ENCODE measurements around the gene RYR1.
"Not testable (repeated sequence)": the region's sequence is repeated elsewhere in the genome, so short reads cannot be mapped to it uniquely, and the experiment has no call there.

Gene RYR1

GRCh38 chr19:38571682-38572081 is 138.2 kb downstream of the RYR1 start:
- no peak for DNase-seq

GRCh38 chr19:38577826-38578225 is 144.3 kb downstream of the RYR1 start:
- no peak for DNase-seq

- not testable (repeated sequence) for DNase-seq
These were observed 145.8 kb downstream of the RYR1 start for GRCh38 chr19:38579304-38579703.

GRCh38 chr19:38580080-38580479 is 146.6 kb downstream of the RYR1 start:
- DNase-seq, result no peak

- DNase-seq, result no peak
These were observed 149.9 kb downstream of the RYR1 start for GRCh38 chr19:38583219-38583984.

- no peak for DNase-seq
These were observed 150.5 kb downstream of the RYR1 start for GRCh38 chr19:38583985-38584305.

GRCh38 chr19:38587562-38587961 is 154.1 kb downstream of the RYR1 start:
- DNase-seq, result no peak

- no peak for DNase-seq
These were observed 154.6 kb downstream of the RYR1 start for GRCh38 chr19:38588041-38588440.

GRCh38 chr19:38592940-38593339 is 159.4 kb downstream of the RYR1 start:
- DNase-seq, result no peak

GRCh38 chr19:38596057-38596981 is 162.8 kb downstream of the RYR1 start:
- DNase-seq, result peak; percentile 85

- no peak for DNase-seq
These were observed 163.6 kb downstream of the RYR1 start for GRCh38 chr19:38597075-38597474.

- no peak for DNase-seq
These were observed 166.2 kb downstream of the RYR1 start for GRCh38 chr19:38599722-38600121.

GRCh38 chr19:38602856-38603255 is 169.4 kb downstream of the RYR1 start:
- DNase-seq, result not testable (repeated sequence)

- no peak for DNase-seq
These were observed 172.6 kb downstream of the RYR1 start for GRCh38 chr19:38606131-38606530.

GRCh38 chr19:38614289-38614688 is 180.8 kb downstream of the RYR1 start:
- no peak for DNase-seq

GRCh38 chr19:38615007-38615581 is 181.6 kb downstream of the RYR1 start:
- DNase-seq, result no peak

- no peak for DNase-seq
These were observed 182.8 kb downstream of the RYR1 start for GRCh38 chr19:38616265-38616664.

GRCh38 chr19:38617283-38617763 is 183.8 kb downstream of the RYR1 start:
- DNase-seq, result no peak

- peak; percentile 24 for DNase-seq
These were observed 184.5 kb downstream of the RYR1 start, which contains the start of gene MAP4K1 for GRCh38 chr19:38617764-38618589. TSS of gene MAP4K1 (minus strand) at chr19:38617953. CDS start at chr19:38617895, 58 bp downstream.

GRCh38 chr19:38618590-38619360 is 185.3 kb downstream of the RYR1 start, which contains the start of gene EIF3K:
TSS of gene EIF3K (plus strand) at chr19:38619188. CDS start at chr19:38619269, 81 bp downstream.
- DNase-seq, result peak; percentile 100

- no peak for DNase-seq
These were observed 186.1 kb downstream of the RYR1 start for GRCh38 chr19:38619361-38620174.

Measured in retina (tissue), 1 donor.